HG02973 (cell line): ENCODE results near the gene MARVELD2.

ENCODE experiments used
- ATAC-seq: cut with Tn5 transposase; IDR thresholded peaks from one replicate; pipeline ENCODE4 v1.9.1; 2021; ENCODE audit warnings: moderate library complexity; ENCODE audit not compliant: unreplicated experiment

Gene MARVELD2

DNA sequence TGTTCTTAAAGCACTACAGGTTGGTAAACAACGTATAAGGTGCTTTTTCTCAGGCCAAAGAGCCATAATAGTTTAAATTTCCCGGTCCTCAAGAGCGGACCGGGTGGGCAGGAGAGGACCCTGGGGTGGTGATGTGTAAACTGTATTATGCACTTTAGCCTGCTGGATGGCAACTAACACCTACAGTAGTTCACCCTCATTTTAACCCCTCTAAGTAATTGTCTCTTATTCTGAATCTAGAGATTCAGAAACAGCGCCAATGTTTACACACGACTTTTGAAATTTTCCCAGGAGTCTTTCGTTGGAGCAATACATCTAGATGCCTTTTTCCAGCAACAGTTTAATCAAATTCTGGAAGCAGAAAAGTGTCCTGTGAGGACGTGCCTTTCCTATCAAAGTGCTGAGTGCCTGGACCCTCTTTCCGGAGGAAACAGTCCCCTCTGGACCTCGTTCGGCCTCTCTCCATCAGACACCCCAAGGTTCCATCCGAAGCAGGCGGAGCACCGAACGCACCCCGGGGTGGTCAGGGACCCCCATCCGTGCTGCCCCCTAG, 77.0 kb downstream of the MARVELD2 start:
- no peak for ATAC-seq

DNA sequence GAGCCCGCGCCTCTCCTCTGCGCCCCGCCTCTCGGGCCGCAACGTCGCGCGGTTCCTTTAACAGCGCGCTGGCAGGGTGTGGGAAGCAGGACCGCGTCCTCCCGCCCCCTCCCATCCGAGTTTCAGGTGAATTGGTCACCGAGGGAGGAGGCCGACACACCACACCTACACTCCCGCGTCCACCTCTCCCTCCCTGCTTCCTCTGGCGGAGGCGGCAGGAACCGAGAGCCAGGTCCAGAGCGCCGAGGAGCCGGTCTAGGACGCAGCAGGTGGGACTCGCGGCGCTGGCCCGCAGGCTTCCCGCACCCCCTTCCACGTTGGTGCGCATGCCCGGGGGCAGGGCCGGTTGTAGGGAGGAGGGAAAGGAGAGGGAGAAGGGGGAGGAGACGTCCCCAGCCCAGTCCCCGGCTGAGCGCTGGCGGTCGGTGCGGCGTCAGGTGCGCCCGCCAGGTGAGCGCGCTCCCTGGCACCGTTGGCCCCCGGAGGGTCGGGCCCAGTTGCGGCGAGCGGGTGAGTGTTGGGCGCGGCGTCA, 77.5 kb downstream of the MARVELD2 start, which contains the start of gene OCLN:
TSS of gene OCLN (plus strand) at position 400 of the 532 bp plus-strand sequence. CDS start 11,455 bp downstream, outside the sequence.
- peak; percentile 54 for ATAC-seq

DNA sequence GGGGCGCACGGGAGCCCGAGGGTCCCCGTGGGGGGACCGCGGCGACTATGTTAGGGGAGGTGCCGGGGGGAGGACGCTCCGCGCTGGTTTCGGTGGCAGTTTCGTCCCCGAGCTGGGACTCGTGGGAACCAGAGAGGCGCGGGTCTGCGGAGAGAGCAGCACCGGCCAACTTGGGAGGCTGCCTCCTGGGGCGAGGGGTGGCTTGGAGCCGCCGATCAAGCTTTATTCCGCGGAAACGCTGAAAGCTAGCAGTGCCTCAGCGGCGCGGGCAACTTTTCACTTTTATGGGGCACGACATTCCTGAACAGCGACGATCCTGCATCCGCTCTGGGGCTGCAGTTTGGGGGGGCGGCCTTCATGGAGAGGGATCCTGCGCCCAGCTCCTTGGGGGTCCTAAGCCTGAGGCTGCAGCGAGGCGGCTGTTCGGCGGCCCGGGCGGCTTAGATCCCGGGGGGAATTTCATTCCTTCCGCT, 78.0 kb downstream of the MARVELD2 start:
- peak; percentile 39 for ATAC-seq

DNA sequence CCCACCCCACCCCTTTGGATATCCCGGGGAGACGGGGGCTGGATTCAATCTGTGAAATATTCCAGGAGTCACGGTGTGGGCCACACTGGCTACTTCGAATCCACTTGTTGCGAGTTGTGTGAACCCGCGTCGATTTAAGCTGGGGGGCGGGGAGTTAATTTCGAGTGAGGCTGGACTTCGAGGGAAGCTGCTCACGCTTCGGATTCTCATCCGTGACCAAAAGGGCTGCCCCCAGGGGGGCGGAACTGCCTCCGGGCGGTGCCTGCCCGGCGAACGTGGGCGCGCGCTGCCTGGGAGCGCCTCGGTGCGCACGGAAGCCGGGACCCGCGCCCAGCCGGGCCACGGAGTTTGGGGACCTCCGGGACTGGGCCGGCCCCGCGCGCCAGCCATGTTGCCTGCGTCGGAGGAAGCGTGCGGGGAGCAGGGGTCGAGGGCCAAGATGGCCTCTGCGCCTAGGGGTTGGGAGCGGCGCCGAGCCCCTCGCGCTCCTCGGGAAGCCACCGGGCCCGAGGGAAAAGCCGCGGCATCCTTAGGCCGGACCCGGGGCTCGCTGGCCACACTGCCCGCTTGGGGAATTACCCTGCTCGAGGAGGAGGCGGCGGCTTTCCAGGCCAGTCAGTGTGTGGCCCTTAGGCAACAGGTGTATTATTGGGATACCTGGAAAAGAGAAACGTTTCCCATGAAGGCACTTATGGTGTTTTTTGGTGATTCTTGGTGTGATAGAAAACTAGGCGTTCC, 78.6 kb downstream of the MARVELD2 start:
- ATAC-seq, result no peak
